Fibroblast of lung (primary cell): Measurements from ENCODE around the gene USP16.

Source experiments
- EZH2 ChIP-seq: IDR thresholded peaks from 2 replicates; pipeline ENCODE4 v1.5.1; 2012; ENCODE audit warnings: low read length, control low read depth, mild to moderate bottlenecking; ENCODE audit errors: missing control alignments
- TF ChIP-seq, protein P1 (sequence below), 2 donors: IDR thresholded peaks in 1 of 2; conservative IDR thresholded peaks in 1 of 2; 1 replicate in 1 of 2; 2 replicates in 1 of 2; pipeline ENCODE4 v1.5.1; 2011 to 2012; ENCODE audit warnings: low read length in 2 of 2, control low read depth in 1 of 2, inconsistent platforms in 1 of 2, low read depth in 1 of 2, mild to moderate bottlenecking in 1 of 2

DNA sequence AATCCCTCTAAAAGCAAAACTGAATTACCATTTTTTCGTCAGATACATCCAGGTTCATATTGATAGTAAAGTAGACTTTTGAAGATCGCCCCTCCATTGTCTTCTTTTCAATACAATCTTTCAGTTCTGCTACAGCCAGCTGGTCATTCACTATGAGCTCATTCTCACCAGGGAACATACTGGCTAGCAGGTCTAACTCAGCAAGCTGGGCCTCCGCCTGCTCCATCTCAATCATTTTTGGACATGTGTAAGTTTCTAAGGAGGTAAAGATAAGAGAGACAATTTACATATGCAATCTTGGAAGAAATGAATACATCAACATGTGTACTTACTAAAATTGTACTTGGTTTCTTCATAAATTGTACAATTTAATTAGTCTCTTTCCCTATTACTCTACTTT, 16.1 kb upstream of the USP16 start:
- TF ChIP-seq EZH2 = no peak
- TF ChIP-seq, protein P1, sequence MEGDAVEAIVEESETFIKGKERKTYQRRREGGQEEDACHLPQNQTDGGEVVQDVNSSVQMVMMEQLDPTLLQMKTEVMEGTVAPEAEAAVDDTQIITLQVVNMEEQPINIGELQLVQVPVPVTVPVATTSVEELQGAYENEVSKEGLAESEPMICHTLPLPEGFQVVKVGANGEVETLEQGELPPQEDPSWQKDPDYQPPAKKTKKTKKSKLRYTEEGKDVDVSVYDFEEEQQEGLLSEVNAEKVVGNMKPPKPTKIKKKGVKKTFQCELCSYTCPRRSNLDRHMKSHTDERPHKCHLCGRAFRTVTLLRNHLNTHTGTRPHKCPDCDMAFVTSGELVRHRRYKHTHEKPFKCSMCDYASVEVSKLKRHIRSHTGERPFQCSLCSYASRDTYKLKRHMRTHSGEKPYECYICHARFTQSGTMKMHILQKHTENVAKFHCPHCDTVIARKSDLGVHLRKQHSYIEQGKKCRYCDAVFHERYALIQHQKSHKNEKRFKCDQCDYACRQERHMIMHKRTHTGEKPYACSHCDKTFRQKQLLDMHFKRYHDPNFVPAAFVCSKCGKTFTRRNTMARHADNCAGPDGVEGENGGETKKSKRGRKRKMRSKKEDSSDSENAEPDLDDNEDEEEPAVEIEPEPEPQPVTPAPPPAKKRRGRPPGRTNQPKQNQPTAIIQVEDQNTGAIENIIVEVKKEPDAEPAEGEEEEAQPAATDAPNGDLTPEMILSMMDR (conservative IDR thresholded peaks at IDR 0.05 in 1 of 2, IDR thresholded peaks at IDR 0.05 in 1 of 2; ENCODE audit: low read depth in 1 of 2, low read length in 2 of 2) = no peak
